Putamen (tissue), 1 donor: ENCODE measurements around the gene EFL1.

ENCODE experiments used
- DNase-seq: peaks from one replicate; pipeline ENCODE4 v3.0.0-alpha.2; 2016; ENCODE audit warnings: low spot score

EFL1 gene

GRCh38 chr15:82122746-82123400 is 139.7 kb downstream of the EFL1 start:
- DNase-seq, result no peak

- no peak for DNase-seq
Measured at GRCh38 chr15:82118040-82118439, 144.5 kb downstream of the EFL1 start.

- DNase-seq, result no peak
Measured at GRCh38 chr15:82117296-82117695, 145.2 kb downstream of the EFL1 start.

- no peak for DNase-seq
Measured at GRCh38 chr15:82114660-82115059, 147.9 kb downstream of the EFL1 start.

- DNase-seq, result no peak
Measured at GRCh38 chr15:82113106-82113715, 149.3 kb downstream of the EFL1 start.

GRCh38 chr15:82111918-82112317 is 150.6 kb downstream of the EFL1 start:
- no peak for DNase-seq

- DNase-seq, result no peak
Measured at GRCh38 chr15:82110144-82110543, 152.4 kb downstream of the EFL1 start.

GRCh38 chr15:82108489-82109078 is 153.9 kb downstream of the EFL1 start:
- DNase-seq, result no peak

- DNase-seq, result no peak
Measured at GRCh38 chr15:82106679-82107078, 155.9 kb downstream of the EFL1 start.

- no peak for DNase-seq
Measured at GRCh38 chr15:82105451-82106215, 156.9 kb downstream of the EFL1 start.

GRCh38 chr15:82103468-82103867 is 159.1 kb downstream of the EFL1 start:
- no peak for DNase-seq

GRCh38 chr15:82100111-82100929 is 162.2 kb downstream of the EFL1 start:
- DNase-seq, result no peak

GRCh38 chr15:82098674-82099073 is 163.9 kb downstream of the EFL1 start:
- no peak for DNase-seq

- no peak for DNase-seq
Measured at GRCh38 chr15:82095803-82096202, 166.7 kb downstream of the EFL1 start.

- DNase-seq, result no peak
Measured at GRCh38 chr15:82093774-82094211, 168.7 kb downstream of the EFL1 start.

- DNase-seq, result no peak
Measured at GRCh38 chr15:82093325-82093724, 169.2 kb downstream of the EFL1 start.

- DNase-seq, result no peak
Measured at GRCh38 chr15:82091636-82092140, 170.8 kb downstream of the EFL1 start.

- no peak for DNase-seq
Measured at GRCh38 chr15:82086243-82086995, 176.1 kb downstream of the EFL1 start.

- DNase-seq, result no peak
Measured at GRCh38 chr15:82081914-82082762, 180.4 kb downstream of the EFL1 start.

GRCh38 chr15:82080774-82081173 is 181.8 kb downstream of the EFL1 start:
- DNase-seq, result no peak
